RWPE1 (cell line): ENCODE data around the gene PREP.

Source experiments
- CTCF ChIA-PET: fragments of 350-600 bp; sonication (Branson Sonifier 250); formaldehyde crosslinking; extraction: SDS; loops from one replicate; lab custom pipeline; 2021; lab: Yijun Ruan, JAX
- POLR2A ChIA-PET: fragments of 400-600 bp; formaldehyde crosslinking; extraction: SDS; loops from one replicate; lab custom pipeline; 2020; ENCODE audit warnings: antibody characterized with exemption; ENCODE audit not compliant: low non-redundant PET; lab: Yijun Ruan, JAX
- DNase-seq: peaks from one replicate; pipeline ENCODE4 v3.0.0; 2012; ENCODE audit warnings: low spot score
- H3K27ac ChIP-seq: fragments of 450-650 bp; 2 replicates; pipeline ENCODE4 v1.5.1; 2017
- TF ChIP-seq, protein P1 (sequence below): fragments of 450-650 bp; conservative IDR thresholded peaks from 2 replicates; pipeline ENCODE4 v1.5.1; 2017; ENCODE audit warnings: low read depth, mild to moderate bottlenecking

Gene PREP

DNA sequence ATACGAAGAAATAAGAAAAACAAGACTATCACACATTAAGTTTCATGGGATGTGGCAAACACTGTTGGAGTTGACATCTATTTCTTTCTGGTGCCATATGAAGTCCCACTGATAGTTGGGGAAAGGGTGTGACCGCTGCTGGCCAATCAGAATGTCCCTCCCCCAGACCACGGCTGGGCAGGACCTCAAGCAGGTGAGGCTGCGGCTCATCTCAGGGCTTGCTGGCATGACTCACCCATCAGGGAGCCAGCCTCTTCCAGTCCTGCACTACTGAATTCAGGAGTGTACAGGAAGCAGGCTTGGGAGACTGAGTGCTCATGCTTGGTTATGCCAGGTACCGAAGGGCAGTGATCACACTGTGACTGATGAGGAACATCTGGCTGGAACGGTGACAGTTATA, 18.9 kb downstream of the PREP start:
- TF ChIP-seq, protein P1, sequence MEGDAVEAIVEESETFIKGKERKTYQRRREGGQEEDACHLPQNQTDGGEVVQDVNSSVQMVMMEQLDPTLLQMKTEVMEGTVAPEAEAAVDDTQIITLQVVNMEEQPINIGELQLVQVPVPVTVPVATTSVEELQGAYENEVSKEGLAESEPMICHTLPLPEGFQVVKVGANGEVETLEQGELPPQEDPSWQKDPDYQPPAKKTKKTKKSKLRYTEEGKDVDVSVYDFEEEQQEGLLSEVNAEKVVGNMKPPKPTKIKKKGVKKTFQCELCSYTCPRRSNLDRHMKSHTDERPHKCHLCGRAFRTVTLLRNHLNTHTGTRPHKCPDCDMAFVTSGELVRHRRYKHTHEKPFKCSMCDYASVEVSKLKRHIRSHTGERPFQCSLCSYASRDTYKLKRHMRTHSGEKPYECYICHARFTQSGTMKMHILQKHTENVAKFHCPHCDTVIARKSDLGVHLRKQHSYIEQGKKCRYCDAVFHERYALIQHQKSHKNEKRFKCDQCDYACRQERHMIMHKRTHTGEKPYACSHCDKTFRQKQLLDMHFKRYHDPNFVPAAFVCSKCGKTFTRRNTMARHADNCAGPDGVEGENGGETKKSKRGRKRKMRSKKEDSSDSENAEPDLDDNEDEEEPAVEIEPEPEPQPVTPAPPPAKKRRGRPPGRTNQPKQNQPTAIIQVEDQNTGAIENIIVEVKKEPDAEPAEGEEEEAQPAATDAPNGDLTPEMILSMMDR: no peak
- ChIA-PET CTCF (no interaction called here), POLR2A (no interaction called here)
- H3K27ac ChIP-seq: peak overlapping the region; percentile 53
- DNase-seq: peak; percentile 86

DNA sequence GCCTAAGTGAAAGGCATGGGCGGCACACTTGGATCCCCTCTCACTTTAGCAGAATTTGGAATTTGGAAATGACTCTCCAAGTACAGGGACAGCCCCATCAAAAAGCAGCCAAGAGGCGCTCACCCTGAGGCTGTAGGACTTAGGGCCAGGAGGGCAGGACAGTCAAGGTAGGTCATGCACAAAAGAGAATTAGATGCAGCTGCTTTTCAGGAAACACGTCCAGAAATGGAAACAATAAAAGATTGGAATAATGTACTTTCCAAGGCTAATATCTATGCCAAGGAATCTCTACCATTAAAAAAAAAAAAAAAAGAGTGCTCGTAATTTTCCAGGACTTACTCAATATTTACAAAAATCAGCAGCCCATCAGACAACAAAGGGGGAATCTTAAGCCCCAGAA, 19.9 kb downstream of the PREP start:
- ChIA-PET CTCF (interaction anchor here (0.6 kb wide), 1 partner anchor 228 kb away, joined by 5 read pairs; no protein-coding TSS in a partner anchor), POLR2A (no interaction called here)
- no peak for DNase-seq
- H3K27ac ChIP-seq: no peak overlapping the region
- TF ChIP-seq, protein P1: no peak

DNA sequence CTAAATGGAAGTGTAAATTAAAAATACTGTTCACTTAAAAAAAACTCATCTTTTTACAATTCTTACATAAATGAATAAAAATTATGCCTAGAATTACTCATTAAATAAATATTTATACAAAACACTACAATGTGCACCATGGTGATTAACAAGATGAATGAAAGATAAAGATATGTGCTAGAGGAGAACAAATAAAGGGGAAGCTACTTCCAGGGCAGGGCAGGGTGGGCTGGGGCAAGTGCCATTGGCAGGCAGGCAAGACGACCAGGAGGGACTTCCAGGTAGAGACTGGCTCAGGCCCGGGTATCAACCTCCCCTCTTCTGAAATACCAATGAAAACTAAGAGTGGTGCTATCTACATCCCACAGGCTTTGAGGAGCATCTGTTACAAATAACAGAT, 20.4 kb downstream of the PREP start:
- no peak overlapping the region for H3K27ac ChIP-seq
- DNase-seq: no peak
- CTCF ChIA-PET: interaction anchor here (0.6 kb wide), 1 partner anchor 227 kb away, joined by 5 read pairs; no protein-coding TSS in a partner anchor
- POLR2A ChIA-PET: no interaction called here
- TF ChIP-seq, protein P1: no peak

DNA sequence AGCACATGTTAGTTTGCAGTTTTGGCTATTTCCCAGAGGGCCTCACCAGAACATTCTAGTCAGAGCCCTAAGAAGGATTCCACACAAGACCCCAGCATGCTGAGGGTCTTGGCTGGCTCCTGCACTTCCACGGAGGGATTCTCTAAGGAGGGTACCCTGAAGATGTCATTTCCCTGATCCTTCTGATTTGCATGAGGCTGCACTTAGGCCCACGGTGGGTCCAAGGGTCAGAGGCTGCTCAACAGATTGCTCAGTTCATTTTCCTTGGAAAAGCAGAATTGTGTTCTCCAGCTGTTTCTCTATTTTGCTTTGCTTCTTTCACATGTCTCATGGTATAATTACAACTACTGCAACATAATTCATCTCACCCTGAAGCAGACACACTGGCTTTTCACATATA, 22.2 kb downstream of the PREP start:
- ChIA-PET POLR2A (no interaction called here), CTCF (no interaction called here)
- no peak overlapping the region for H3K27ac ChIP-seq
- TF ChIP-seq, protein P1: no peak
- DNase-seq: no peak

DNA sequence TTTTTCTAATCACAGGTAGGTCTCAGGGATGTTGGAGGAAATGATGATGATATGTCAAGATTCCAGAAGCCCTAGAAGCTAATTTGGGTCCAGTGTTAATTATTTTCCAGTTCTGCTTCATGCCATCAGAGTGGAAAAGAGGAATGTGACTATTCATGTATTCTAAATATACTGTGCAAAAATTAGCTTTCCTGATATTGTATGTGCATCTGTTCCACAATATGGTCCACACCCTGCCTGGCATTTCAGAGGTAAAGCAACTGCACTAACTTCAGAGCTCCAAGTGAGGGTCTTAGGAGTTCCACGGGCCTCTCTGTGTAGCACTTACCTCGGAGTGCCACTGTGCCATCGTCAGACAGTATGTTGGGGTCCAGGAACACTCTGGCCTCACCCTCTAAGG, 27.1 kb downstream of the PREP start:
- DNase-seq: no peak
- TF ChIP-seq, protein P1: no peak
- no peak overlapping the region for H3K27ac ChIP-seq
- CTCF ChIA-PET: no interaction called here
- POLR2A ChIA-PET: no interaction called here

DNA sequence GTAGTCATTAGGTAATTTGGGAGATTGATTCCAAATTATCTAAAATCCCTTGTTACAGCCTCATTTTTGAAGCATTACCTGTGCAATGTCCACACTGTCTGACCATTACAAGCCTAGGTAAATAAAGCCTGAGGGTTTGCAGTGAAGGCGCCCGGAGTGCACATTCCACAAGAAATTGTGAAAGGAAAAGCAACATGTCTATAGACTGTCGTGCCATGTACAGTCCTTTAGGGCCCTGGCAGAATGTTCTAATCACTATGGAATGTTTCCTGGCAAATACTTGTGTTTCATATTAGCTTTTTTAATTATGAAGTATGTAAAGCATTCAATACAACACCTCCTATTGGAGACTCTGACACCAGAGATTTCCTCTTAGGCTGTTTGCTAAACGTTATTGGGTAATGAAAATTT, 28.9 kb downstream of the PREP start:
- DNase-seq: peak; percentile 80
- CTCF ChIA-PET: interaction anchor here (1.2 to 1.3 kb wide), 2 partner anchors 29 to 254 kb away, joined by 3 to 5 read pairs; partner anchors contain the start of gene PREP
- POLR2A ChIA-PET: interaction anchor here (2.1 kb wide), 1 partner anchor 29 kb away, joined by 6 read pairs; the partner anchor contains the start of gene PREP
- H3K27ac ChIP-seq: no peak overlapping the region
- TF ChIP-seq, protein P1: no peak
